ENCODE data around the gene LHFPL2. TPM values are rescaled to one million over a fixed set of nuclear protein-coding genes. Genes with fewer than 3 reads are reported as not detected.
"Not testable (repeated sequence)": the region's sequence is repeated elsewhere in the genome, so short reads cannot be mapped to it uniquely, and the experiment has no call there.

The LHFPL2 gene
- total RNA-seq: under 1 TPM in 1 of 2 experiments, not detected in 1; 0.20 TPM

DNA sequence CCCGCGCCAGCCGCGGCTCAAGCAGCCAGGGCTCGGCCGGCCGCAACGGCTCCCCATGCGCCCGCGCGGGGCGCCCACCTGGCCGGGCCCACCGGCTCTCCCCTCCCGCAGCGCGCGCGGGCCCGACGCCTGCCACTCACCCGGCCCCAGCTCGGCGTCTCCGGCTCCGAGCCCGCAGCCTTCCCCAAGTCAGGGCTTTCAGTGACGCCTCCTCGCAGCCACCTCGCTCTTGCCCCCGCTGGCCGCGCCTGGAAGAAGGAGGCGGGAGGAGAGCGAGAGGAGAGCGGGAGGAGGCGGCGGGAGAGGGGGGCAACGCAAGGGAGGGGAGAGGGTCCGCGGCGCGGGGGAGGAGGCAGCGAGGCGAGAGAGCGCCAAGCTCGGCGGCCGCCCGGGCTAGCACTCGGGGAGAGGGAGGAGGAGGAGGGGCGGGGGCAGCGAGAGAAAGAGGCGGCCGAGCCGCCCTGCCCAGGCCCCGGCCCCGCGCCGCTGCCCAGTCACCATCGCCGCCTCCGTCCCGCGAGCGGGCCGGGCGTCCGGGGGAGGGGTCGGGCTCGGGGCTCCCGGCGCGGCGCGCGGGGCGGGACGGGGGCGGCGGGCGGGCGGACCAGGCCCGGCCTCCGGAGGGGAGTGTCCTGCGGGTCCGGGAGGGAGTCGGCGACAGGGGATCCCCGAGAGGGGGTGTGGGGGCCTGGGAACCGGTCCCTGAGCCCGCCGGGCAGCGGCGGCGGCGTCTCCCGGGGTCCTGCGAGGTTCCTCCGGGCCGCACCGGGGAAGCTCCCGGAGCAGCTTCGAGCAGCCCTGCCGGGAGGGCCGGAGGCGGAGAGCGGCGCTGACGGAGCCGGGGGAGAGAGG is at the start of gene LHFPL2:
Gene LHFPL2 (minus strand): TSS at position 414 of the 852 bp plus-strand sequence. CDS start 138,559 bp downstream, outside the sequence.
- Mint-ChIP-seq H3K27ac (no peak within 1 kb of the TSS), H3K4me3 (peak within 1 kb of the TSS; percentile 51)

DNA sequence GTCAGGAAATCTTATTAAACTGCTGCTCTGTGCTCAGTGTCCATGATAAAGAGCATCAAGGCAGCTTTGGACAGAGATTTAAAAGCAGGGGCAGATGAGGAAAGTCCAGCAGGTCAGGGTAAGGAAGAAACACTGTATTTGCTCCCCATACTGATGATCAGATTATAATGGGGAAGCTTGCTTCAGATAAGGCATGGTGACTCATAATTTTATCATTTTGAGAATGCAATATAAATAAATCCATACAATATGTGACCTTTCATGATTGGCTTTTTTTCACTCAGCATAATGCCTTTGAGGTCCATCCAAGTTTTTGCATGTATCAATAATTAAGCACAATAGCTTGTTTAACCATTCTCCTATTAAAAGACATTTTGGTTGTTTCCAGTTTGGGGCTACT is 48.1 kb upstream of the LHFPL2 start:
- CTCF ChIA-PET: no interaction called here
- Mint-ChIP-seq H3K4me1 (ENCODE audit: low read depth) (no peaks in the 10 kb centered on the region), H3K27me3 (peaks cover 5% of the 10 kb centered on the region), H3K4me3 (no peak overlapping the region), H3K27ac (no peak overlapping the region), H3K36me3 (ENCODE audit: low read depth) (no peaks in the 10 kb centered on the region), H3K9me3 (peaks cover 4% of the 10 kb centered on the region)
- intact Hi-C loops (cut with micrococcal nuclease): no loop called here
- POLR2A ChIA-PET: no interaction called here
- no peak for DNase-seq
- ATAC-seq: no peak
- TF ChIP-seq, protein P1, sequence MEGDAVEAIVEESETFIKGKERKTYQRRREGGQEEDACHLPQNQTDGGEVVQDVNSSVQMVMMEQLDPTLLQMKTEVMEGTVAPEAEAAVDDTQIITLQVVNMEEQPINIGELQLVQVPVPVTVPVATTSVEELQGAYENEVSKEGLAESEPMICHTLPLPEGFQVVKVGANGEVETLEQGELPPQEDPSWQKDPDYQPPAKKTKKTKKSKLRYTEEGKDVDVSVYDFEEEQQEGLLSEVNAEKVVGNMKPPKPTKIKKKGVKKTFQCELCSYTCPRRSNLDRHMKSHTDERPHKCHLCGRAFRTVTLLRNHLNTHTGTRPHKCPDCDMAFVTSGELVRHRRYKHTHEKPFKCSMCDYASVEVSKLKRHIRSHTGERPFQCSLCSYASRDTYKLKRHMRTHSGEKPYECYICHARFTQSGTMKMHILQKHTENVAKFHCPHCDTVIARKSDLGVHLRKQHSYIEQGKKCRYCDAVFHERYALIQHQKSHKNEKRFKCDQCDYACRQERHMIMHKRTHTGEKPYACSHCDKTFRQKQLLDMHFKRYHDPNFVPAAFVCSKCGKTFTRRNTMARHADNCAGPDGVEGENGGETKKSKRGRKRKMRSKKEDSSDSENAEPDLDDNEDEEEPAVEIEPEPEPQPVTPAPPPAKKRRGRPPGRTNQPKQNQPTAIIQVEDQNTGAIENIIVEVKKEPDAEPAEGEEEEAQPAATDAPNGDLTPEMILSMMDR (IDR thresholded peaks at IDR 0.05): no peak

More for the DNA sequence above, at the start of gene LHFPL2:
- TF ChIP-seq, protein P1 (IDR thresholded peaks at IDR 0.05): no peak
- Mint-ChIP-seq H3K27me3 (peaks cover 44% of the 10 kb centered on the region), H3K36me3 (ENCODE audit: low read depth) (no peaks in the 10 kb centered on the region), H3K9me3 (no peaks in the 10 kb centered on the region), H3K4me1 (ENCODE audit: low read depth) (peaks cover 11% of the 10 kb centered on the region)
- POLR2A ChIA-PET: no interaction called here
- ATAC-seq (peak; percentile 72), DNase-seq (peak; percentile 34)
- CTCF ChIA-PET: no interaction called here
- intact Hi-C loops (cut with micrococcal nuclease): no loop called here

DNA sequence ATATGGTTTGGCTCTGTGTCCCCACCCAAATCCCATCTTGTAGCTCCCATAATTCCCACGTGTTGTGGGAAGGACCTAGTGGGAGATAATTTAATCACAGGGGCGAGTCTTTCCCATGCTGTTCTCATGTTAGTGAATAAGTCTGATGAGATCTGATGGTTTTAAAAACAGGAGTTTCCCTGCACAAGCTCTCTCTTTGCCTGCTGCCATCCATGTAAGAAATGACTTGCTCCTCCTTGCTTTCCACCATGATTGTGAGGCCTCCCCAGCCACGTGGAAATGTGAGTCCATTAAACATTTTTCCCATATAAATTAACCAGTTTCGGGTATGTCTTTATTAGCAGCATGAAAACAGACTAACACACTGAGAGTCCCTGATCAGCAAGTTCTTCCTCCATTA is 47.5 kb upstream of the LHFPL2 start:
- intact Hi-C loops (cut with micrococcal nuclease); H3K4me1 Mint-ChIP-seq (ENCODE audit: low read depth); CTCF ChIA-PET; H3K4me3 Mint-ChIP-seq; H3K36me3 Mint-ChIP-seq (ENCODE audit: low read depth); H3K27me3 Mint-ChIP-seq; ATAC-seq; POLR2A ChIA-PET; H3K27ac Mint-ChIP-seq; DNase-seq; H3K9me3 Mint-ChIP-seq: not testable (repeated sequence)

- no peaks in the 10 kb centered on the region for H3K4me1 Mint-ChIP-seq (ENCODE audit: low read depth)
- no peak overlapping the region for H3K4me3 Mint-ChIP-seq
- intact Hi-C loops (cut with micrococcal nuclease): no loop called here
- no peaks in the 10 kb centered on the region for H3K36me3 Mint-ChIP-seq (ENCODE audit: low read depth)
- CTCF ChIA-PET: no interaction called here
- peaks cover 4% of the 10 kb centered on the region for H3K9me3 Mint-ChIP-seq
- TF ChIP-seq, protein P1 (IDR thresholded peaks at IDR 0.05): no peak
- H3K27me3 Mint-ChIP-seq: peaks cover 6% of the 10 kb centered on the region
- no peak for DNase-seq
- no peak for ATAC-seq
- POLR2A ChIA-PET: no interaction called here
- no peak overlapping the region for H3K27ac Mint-ChIP-seq
These were observed 44.8 kb upstream of the LHFPL2 start for GRCh38 chr5:78693339-78693738.

GRCh38 chr5:78691084-78691960 is 42.8 kb upstream of the LHFPL2 start:
- no peak for DNase-seq
- H3K27ac Mint-ChIP-seq: no peak overlapping the region
- H3K4me3 Mint-ChIP-seq: no peak overlapping the region
- ATAC-seq: no peak
- no peaks in the 10 kb centered on the region for H3K36me3 Mint-ChIP-seq (ENCODE audit: low read depth)
- no peaks in the 10 kb centered on the region for H3K4me1 Mint-ChIP-seq (ENCODE audit: low read depth)
- H3K27me3 Mint-ChIP-seq: peaks cover 10% of the 10 kb centered on the region
- ChIA-PET CTCF (no interaction called here), POLR2A (no interaction called here)
- peaks cover 6% of the 10 kb centered on the region for H3K9me3 Mint-ChIP-seq
- TF ChIP-seq, protein P1 (IDR thresholded peaks at IDR 0.05): no peak
- intact Hi-C loops (cut with micrococcal nuclease): no loop called here

Data from activated CD8-positive, alpha-beta T cell treated with anti-CD3 and anti-CD28 coated beads for 36 hours (primary cell).